GM18870 (cell line): ENCODE data around the gene PRRG2.

Source experiments
- ATAC-seq: cut with Tn5 transposase; IDR thresholded peaks from one replicate; pipeline ENCODE4 v1.9.1; 2021; ENCODE audit warnings: moderate library complexity; ENCODE audit not compliant: unreplicated experiment

PRRG2 gene

DNA sequence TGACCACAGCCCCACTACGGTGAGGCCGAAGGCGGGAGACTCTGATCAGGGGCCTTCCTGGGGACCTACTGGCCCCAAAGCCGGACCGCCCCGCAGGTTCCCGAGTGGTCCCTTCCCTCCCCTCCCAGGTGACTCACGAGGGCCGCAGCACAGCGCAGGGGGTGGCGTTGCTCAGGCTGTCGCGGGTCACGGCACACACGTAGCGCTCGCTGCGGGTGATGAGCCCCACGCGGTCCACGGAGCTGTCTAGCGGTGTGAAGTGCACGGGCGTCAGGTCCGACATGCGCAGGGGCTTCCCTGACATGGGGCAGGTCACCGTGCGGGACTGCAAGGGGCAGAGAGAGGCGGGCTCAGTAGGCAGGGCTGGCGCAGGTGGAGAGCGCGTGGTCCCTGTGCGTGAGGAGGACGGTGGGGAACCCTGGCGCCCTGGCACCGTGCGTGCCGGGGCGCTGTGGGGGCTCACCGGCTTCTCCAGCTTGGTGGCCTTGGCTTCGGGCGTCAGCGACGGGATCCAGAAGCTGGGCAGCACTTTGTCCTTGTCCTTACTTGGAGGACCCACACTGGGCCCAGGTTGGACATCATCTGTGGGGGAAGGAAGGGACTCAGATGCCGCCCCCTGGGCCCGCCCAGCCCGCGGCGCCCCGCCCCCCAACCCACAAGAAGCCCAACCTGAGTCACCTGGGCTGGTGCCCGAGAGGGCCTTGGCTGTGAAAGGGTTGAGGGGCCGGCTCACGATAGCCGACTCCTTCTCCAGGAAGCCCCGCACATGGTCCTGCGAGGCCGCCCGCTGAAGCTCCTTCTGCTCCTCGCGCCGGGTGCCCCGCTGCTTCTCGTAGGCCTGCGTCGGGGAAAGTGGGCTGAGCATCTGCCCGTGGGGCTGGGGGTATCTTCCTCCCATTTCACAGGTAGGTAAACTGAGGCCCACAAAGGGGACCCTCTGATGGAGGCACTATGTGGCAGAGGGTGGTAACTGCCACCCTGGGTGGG is 24.4 kb upstream of the PRRG2 start:
- no peak for ATAC-seq

DNA sequence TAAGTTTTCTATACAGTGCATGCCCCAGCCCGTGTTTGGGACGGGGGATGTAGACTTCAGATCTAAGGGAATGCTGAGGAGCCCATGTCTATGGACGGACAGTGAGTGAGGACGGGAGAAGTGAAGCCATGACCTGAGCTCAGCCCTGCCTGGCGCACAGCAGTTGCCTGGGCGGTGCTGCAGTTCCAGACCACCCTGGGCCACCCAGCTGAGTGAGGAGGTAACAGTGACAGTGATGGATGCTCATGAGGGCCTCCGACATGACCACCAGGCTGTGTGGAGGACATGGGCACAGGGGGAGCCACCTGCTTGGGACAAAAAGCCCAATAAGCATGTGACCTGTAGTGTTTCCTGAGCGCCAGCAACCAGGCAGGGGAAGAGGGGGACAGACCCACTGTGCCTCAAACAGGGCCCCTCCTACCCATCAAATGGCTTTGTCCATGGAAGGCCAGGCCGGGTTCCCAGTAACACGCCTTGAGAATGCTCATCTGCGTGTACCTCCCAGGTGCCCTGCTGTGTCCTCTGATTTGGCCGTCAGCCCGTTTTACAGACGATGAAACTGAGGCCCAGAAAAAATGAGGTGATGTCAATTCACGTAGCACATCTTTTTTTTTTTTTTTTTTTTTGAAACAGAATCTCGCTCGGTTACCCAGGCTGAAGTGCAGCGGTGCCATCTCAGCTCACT is 23.3 kb upstream of the PRRG2 start:
- ATAC-seq = no peak

DNA sequence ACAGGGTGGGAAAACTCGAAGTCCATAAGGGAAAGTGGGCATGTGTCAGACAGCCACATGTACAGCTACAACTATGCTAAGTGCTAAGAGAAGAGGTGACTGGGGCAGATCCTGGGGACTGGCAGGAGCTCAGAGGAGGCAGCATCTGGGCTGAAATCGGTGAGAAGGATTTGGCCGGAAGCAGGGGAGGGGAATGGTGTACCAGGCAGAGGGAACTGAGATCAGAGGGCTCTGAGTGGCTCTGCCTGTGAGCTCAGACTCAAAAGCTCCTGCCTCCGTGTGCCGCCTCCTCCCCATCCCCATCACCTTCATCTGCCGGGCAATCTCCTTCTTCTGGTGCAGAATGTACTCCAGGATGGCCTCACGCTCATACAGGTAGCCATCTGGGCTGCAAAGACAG is 22.5 kb upstream of the PRRG2 start:
- ATAC-seq = no peak

DNA sequence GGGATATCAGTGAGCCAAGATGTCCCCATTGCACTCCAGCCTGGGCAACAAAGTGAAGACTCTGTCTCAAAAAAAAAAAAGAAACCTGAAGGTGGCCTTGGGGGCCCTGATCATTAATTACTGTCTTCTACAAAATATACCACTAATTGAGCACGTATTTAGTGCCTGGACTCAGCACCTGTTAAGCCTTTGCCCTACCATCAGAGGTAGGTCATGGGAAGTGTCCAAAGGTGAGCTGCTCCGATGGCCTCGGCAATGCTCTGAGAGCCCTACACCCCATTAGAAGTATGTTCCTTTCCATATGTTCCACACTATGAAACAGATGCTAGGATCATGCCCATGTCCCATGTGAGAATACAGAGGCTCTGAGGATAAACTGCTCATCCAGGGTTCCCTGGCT is 21.7 kb upstream of the PRRG2 start:
- ATAC-seq = no peak

DNA sequence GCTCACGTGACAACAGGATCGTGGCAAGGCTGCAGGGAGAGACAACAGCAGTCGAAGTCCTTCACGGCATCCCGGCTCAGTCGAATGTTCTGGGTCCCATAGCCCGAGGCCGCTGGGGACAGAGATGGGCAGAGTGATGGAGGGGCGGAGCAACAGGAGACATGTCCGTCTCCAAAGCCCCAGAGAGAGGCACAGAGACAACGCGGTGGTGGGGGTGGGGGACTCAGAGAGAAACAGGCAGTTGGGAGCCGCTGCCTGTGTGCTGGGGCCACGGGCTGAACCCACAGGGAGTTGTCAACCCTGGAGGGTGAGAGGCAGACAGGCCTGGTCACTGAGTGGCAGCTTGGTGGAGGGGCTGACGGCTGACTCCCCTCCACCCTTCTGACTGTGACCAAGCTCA is 21.2 kb upstream of the PRRG2 start:
- no peak for ATAC-seq

DNA sequence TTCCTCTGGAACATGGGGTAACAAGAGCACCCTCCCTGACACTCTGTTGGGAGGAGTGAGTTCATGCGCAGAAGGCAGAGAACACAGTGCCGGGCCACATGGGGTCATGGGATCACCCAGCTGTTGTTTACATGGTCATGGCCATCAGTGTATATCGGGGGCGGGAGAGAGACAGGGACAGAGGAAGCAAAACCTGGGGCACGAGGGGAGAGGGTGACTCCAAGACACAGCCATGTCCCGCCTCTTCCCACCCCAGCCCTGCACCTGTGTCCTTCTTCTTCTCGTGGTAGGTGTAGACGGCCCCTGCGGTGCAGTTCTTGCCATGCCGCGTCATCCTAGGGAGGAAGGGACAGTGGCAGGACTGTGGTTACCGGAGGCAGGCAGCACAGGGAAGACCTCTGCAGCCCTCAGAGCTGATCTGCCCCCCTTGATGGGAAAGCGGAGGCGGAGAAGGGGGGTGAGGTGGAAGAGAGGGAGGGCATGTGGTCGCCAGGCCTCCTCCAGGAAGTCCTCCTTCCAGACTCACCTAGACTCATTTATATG is 20.7 kb upstream of the PRRG2 start:
- no peak for ATAC-seq

DNA sequence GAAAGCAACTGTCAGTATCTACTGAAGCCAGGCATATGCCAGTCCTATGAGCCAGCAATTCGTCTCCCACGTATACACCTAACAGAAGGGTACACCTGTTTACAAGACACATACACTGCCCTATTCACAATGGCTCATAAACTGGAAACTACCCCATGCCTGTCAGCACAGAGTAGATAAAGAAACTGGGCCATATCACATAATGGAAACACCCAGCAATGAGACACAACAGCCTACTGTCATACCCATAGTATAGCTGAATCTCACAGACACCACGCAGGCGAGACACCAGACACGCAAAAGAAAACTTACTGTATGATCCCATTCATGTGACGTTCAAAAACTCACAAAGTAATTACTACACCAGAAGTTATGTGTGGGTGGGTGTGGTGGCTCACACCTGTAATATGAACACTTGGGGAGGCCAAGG is 16.5 kb upstream of the PRRG2 start:
- no peak for ATAC-seq

DNA sequence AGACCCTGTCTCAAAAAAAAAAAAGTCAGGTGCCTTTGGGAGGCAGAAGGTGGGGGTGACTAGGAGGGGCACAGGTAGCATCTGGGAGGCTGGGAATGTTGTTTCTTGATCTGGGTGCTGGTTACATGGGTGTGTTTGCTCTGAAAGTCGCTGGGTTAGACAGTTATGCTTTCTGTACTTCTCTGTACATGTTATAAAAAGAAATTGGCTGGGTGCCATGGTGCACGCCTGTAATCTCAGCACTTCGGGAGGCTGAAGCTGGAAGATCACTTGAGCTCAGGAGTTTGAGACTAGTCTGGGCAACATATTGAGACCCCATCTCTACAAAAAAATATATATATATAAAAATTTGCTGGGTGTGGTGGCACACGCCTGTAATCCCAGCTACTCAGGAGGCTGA is 15.9 kb upstream of the PRRG2 start:
- no peak for ATAC-seq

DNA sequence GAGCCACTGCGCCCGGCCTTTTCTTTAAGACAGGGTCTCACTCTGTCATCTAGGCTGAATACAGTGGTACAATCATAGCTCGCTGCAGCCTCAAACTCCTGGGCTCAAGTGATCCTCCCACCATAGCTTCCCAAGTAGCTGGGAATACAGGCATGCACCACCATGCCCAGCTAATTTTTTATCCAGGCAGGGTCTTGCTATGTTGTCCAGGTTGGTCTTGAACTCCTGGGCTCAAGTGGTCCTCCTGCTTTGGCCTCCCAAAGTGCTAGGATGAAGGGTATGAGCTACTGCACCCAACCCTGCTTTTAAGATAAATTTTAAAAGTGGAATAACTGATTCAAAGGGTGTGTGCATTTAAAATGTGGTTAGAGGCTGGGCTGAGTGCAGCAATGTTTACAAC is 14.8 kb upstream of the PRRG2 start:
- no peak for ATAC-seq

DNA sequence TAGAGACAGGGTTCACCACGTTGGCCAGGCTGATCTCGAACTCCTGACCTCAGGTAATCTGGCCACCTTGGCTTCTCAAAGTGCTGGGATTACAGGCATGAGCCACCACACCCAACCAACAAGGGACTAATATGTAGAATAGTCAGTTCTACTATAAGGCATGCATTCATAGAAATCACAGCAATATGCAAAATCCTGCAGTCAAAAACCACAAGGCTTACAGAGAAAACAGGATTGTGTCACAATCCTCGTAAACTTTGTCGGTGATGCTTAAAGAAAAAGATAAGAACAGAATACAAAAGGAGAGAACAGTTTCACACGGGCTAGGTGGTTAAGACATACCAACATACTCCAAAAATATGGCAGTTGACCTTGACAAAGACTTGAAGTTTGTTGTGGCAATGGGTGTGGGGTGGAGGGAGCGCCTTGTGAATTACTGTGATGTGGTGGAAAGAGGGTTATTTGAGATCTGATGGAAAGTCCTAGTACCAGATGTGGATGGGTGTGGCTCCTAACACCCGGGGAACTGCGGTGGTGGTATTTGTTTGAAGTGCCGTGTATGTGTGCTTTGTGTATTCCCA is 13.2 kb upstream of the PRRG2 start:
- ATAC-seq = no peak

DNA sequence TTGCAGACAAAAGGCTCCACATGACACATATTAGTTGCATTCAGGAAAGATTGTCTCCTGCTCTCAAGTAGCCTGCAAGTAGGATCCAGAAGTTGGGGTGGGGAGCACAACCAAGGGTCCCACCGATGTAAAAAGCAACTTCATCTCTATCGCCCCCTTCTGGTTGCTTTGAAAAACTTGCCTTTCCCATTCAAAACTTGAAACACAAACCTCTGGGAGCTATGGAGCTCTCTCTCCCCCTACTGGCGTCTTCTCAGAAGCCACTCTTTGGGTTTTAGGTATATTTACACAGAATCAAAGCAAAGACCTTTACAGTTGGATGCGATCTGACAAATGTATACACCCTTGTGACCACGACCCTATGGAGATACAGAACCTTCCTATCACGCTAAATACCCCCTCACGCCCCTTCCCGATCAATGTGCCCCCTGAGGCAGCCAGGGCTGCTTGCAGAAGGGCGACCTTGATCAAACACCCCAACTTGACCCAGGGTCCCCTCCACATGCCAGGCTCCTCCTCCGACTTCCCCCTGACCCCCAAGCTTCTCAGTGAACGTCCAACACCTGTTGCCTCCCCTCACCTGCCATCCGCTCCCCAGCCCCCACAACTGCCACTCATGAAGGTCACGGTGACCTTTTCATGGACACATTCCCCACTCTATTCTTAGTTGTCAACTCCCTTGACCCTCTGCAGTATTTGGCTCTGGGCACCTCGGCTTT is 10.8 kb upstream of the PRRG2 start:
- no peak for ATAC-seq

DNA sequence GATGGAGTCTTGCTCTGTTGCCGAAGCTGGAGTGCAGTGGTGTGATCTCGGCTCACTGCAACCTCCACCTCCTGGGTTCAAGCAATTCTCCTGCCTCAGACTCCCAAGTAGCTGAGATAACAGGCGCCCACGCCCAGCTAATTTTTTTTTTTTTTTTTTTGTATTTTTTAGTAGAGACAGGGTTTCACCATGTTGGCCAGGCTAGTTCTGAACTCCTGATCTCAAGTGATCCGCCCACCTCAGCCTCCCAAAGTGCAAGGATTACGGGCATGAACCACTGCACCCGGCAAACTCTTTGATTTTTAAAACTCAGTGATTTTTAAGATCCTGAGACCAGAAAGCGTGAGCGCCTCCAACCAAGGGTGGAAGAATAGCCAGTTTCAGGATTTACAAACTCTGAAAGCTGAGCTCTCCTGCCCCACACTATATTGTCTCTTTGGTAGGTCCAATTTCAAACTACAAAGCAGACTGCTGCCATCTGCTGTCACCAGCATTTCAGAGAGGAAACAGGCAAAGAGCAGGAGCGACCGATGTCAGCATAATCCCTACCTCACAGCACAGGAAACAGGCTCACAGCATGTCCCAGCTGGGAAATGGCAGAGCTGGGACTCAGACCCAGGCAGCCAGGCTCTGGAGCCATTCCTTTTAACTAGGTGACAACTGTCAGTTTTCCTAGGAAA is 10.0 kb upstream of the PRRG2 start:
- ATAC-seq = no peak

DNA sequence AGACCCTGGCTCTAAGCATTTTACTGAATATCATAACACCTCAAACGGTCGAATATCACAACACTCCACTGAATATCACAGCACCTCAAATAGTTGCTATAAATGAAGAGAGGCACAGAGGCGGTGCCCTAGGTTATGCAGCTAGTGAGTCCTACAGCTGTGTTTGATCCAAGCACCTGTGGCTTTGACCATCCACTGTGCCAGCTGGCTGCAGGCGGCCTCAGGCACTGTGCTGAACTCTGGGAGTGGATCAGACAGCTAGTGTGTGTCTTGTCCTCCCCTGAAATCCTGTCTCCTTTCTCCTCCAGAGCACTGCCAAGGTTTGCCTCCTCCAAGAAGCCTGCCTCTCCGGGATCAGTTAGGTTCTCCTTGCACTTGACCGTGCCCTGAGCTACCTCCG is 8.1 kb upstream of the PRRG2 start:
- ATAC-seq = no peak

DNA sequence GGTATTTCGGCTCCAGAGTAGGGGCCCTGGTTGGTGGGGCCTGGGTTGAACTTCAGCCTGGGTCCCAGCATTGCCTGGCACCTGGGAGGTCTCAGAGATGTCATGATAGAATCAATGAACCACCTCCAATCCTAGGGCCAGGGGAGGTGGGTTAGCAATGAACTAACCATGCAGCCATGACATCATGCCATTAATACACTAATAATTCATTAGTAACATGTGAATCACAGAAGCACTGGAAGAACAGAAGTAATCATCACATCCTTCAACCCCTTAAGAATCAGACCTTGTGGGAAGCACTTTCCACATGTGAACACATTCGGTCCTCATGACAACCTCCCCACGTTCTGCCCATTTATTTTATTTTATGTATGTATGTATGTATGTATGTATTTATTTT is 7.7 kb upstream of the PRRG2 start:
- no peak for ATAC-seq

DNA sequence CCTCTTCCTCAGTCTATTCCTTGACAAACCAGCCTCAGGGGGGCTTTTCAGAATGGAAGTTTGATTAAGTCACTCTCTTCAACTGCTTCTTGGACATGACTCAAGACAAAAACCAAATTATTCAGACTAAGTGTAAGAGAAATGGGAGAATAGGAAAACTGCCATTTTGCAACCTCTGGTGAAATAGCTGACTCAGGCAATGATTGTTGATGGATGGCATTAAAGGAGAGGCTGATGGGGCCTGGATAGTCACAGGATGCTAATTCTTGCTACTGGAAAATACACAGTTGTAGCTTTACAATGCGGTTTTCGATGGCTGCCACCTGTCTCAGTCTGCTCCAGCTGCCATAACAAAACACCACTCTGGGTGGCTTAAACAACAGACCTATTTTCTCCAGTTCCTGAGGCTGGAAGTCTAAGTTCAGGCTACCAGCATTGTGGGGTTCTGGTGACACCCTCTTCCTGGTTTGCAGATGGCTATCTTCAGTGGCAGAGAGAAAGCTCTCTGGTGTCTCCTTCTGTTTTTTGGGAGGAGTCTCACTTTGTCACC is 6.8 kb upstream of the PRRG2 start:
- no peak for ATAC-seq

DNA sequence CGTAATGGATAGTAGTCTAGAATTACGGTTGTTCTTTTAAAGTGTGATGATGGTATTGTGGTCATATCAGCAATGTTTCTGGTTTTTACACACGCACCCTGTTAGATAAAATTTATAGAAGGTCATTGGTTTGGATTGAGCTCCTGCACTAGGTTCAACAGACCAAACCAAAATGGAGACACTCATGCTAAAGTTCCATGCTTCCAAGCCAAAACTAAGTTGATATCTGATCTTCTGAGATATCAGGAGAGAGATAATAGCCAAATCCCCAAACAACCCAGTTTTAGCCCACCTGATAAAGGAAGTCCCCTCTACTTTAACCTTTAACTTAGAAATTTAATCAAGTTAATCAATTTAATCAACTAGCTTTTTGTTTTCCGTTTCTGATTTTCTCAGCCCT is 1.9 kb upstream of the PRRG2 start:
- no peak for ATAC-seq

DNA sequence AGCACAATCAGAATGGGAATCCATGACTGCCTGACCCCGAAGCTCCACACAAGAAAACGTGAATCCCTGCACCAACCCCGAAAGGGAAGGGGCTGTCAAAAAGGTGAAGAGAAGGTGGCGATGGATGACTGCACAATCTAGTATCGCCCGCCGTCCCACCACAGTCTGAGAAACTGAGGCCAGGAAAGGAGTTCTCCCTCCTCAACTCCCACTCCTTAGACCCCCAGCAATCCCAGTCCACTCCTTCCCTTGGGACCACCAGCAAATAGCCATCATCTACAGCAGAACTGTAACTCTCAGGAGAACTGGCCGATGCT is 1.2 kb upstream of the PRRG2 start:
- peak; percentile 15 for ATAC-seq

DNA sequence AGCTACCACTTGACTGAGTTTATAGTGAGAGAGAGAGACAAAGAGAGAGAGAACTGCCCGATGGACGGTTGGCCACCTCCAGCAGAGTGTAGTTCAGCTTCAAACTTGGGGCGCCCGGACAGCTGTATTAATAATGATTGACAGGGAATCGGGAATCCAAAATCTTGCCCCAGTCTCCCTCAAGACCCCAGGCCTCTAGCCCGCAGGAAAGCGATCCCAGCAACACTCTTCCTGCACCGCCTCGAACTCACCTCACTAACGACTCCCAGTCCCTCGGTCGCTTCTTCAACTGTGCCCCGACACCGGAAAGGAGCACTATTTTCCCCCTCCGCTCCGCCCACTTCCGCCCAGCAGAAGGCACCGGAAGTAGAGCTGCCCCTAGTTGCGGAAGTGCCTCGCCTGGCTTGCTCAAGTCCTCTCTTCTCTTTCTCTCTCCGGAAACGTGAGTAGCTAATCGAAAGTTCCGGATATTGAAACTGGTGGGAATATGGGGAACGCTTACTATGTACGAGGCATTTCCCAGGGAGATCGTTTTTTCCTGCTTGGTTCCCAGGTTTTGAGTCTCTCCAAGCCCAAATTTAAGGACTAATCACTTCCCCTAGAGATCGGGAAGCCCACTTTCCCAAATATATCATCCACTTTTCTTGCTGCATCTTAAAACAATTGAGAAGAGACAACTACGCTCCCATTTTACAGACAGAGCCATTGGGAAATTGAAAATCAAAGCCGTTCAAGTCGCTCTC is 681 bp upstream of the PRRG2 start, which contains the start of gene NOSIP:
Gene NOSIP (minus strand): TSS at position 293 of the 743 bp plus-strand sequence. CDS start 19,865 bp downstream, outside the sequence.
- peak; percentile 74 for ATAC-seq

DNA sequence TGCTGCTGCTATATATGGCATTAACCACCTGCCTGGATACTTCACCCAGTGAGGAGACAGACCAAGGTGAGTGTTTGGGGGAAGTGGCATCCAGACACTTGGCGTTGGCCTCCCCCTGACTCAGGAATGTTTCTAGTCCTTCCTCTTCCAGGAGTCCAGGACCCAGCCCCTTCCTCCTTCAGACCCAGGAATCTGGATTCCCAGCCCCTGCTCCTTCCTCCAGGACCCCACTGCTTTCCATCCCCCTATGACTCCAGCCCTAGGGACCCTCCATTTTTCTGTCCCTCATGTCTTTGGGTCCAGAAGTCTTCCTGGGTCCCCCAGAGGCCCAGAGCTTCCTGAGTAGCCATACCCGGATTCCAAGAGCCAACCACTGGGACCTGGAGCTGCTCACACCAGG is 2.1 kb downstream of the PRRG2 start:
- no peak for ATAC-seq
